ENCODE data around the gene DYRK1A.

DYRK1A gene

DNA sequence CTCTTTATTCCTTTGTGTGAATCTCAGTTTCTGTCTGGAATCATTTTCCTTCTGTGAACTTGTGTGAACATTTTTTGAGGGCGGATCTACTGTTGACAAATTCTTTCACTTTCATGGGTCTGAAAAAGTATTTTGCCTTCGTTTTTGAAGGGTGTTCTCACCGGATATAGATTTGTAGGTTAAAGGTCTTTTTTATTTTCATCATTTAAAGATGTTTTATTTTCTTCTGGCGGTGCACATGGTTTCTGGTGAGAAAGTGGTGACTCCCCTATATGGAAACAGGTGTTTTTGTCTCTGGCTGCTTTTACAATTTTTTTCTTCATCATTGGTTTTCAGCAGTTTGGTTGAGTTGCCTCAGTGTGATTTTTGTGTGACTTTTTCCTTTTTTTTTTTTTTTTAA lies 94.9 kb downstream of the DYRK1A start:
- DNase-seq: no peak
- H3K27ac ChIP-seq: no peak overlapping the region
- H3K36me3 ChIP-seq: peaks cover 8% of the 10 kb centered on the region
- no peak for TF ChIP-seq CTCF (IDR thresholded peaks at IDR 0.05; ENCODE audit: low read depth, low read length)
- no peak overlapping the region for H3K4me3 ChIP-seq (ENCODE audit: low read depth, low read length)
- H3K9me3 ChIP-seq (ENCODE audit: severe bottlenecking): no peaks in the 10 kb centered on the region
- no peaks in the 10 kb centered on the region for H3K27me3 ChIP-seq (ENCODE audit: insufficient read depth, low read depth, severe bottlenecking)

- H3K9me3 ChIP-seq (ENCODE audit: severe bottlenecking): no peaks in the 10 kb centered on the region
- H3K4me3 ChIP-seq (ENCODE audit: low read depth, low read length): no peak overlapping the region
- DNase-seq: no peak
- H3K27ac ChIP-seq: no peak overlapping the region
- peaks cover 8% of the 10 kb centered on the region for H3K36me3 ChIP-seq
- TF ChIP-seq CTCF (IDR thresholded peaks at IDR 0.05; ENCODE audit: low read depth, low read length): no peak
- no peaks in the 10 kb centered on the region for H3K27me3 ChIP-seq (ENCODE audit: insufficient read depth, low read depth, severe bottlenecking)
Measured at GRCh38 chr21:37462087-37462861, 95.7 kb downstream of the DYRK1A start.

- Histone ChIP-seq H3K27ac (no peak overlapping the region), H3K27me3 (ENCODE audit: insufficient read depth, low read depth, severe bottlenecking) (no peaks in the 10 kb centered on the region), H3K36me3 (peaks cover 8% of the 10 kb centered on the region), H3K4me3 (ENCODE audit: low read depth, low read length) (no peak overlapping the region), H3K9me3 (ENCODE audit: severe bottlenecking) (no peaks in the 10 kb centered on the region)
- DNase-seq: peak; percentile 42
- peak; percentile 66 for TF ChIP-seq CTCF (IDR thresholded peaks at IDR 0.05; ENCODE audit: low read depth, low read length)
Measured at GRCh38 chr21:37463083-37463801, 96.7 kb downstream of the DYRK1A start.

GRCh38 chr21:37467082-37467481 lies 100.5 kb downstream of the DYRK1A start:
- Histone ChIP-seq H3K36me3 (peaks cover 10% of the 10 kb centered on the region), H3K27ac (no peak overlapping the region), H3K9me3 (ENCODE audit: severe bottlenecking) (no peaks in the 10 kb centered on the region), H3K4me3 (ENCODE audit: low read depth, low read length) (no peak overlapping the region), H3K27me3 (ENCODE audit: insufficient read depth, low read depth, severe bottlenecking) (no peaks in the 10 kb centered on the region)
- DNase-seq: no peak
- TF ChIP-seq CTCF (IDR thresholded peaks at IDR 0.05; ENCODE audit: low read depth, low read length): no peak

DNA sequence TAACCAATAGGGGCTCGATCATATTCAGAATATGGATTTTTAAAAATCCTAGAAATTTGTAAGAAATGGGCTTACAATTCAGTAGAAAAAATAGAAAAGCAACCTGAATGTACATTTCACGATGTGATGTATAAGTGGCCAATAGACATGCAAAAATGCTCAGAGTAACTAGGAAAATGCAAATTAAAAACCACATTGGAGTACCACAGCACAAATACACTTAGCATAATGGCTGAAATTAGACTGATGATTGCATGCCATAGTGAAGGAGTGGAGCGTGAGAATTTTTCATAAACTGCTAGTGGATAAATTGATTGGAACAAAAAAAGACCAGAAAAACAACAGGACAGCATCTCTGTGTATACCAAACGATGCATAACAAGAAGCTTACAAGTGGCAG lies 102.3 kb downstream of the DYRK1A start:
- DNase-seq: no peak
- Histone ChIP-seq H3K27me3 (ENCODE audit: insufficient read depth, low read depth, severe bottlenecking) (no peaks in the 10 kb centered on the region), H3K9me3 (ENCODE audit: severe bottlenecking) (no peaks in the 10 kb centered on the region), H3K4me3 (ENCODE audit: low read depth, low read length) (no peak overlapping the region), H3K36me3 (peaks cover 27% of the 10 kb centered on the region), H3K27ac (no peak overlapping the region)
- TF ChIP-seq CTCF (IDR thresholded peaks at IDR 0.05; ENCODE audit: low read depth, low read length): no peak
